ENCODE data around the gene C17orf113. TPM values are rescaled to one million over a fixed set of nuclear protein-coding genes. Genes with fewer than 3 reads are reported as not detected.

The C17orf113 gene
- polyA plus RNA-seq (ENCODE audit: low read depth in 6 of 6): under 1 TPM; 0.13 to 0.87 (median 0.58) TPM

- Mint-ChIP-seq H3K4me3 (peak within 1 kb of the TSS; percentile 70 to 93 (median 88)), H3K36me3 (no peaks in the 10 kb centered on the region), H3K27me3 (peaks cover 13 to 59% (median 51%) of the 10 kb centered on the region in 3 donors), H3K4me1 (peaks cover 7 to 10% (median 10%) of the 10 kb centered on the region in 3 donors), H3K9me3 (no peaks in the 10 kb centered on the region), H3K27ac (peak within 1 kb of the TSS in 2 of 6 donors; percentile 62 to 81)
- ATAC-seq (ENCODE audit: low read depth in 2 of 2): peak; percentile 81 to 83
- peak; percentile 50 for DNase-seq
Measured at GRCh38 chr17:42050393-42051012, at the start of gene C17orf113. TSS of gene C17orf113 (minus strand) at chr17:42050601. CDS start at chr17:42043376, 7,225 bp downstream.

- no peak for DNase-seq
- peaks cover 8 to 17% (median 8%) of the 10 kb centered on the region in 3 donors for H3K4me1 Mint-ChIP-seq
- no peaks in the 10 kb centered on the region for H3K36me3 Mint-ChIP-seq
- peaks cover 6 to 39% (median 27%) of the 10 kb centered on the region in 3 donors for H3K27me3 Mint-ChIP-seq
- no peaks in the 10 kb centered on the region for H3K9me3 Mint-ChIP-seq
- peak overlapping the region in 2 of 6 donors; percentile 47 to 66 for H3K27ac Mint-ChIP-seq
- ATAC-seq (ENCODE audit: low read depth in 2 of 2): peak in 1 of 2 donors; percentile 20
- H3K4me3 Mint-ChIP-seq: peak overlapping the region in 6 of 8 donors; percentile 9 to 73 (median 55)
Measured at GRCh38 chr17:42098730-42099399, 48.5 kb upstream of the C17orf113 start.

GRCh38 chr17:42097691-42098631, 47.6 kb upstream of the C17orf113 start, which contains the start of gene ZNF385C:
TSS of gene ZNF385C (minus strand) at chr17:42098473. CDS start at chr17:42063056, 35,417 bp downstream.
- H3K9me3 Mint-ChIP-seq: no peaks in the 10 kb centered on the region
- peaks cover 8 to 17% (median 8%) of the 10 kb centered on the region in 3 donors for H3K4me1 Mint-ChIP-seq
- peak within 1 kb of the TSS in 3 of 6 donors; percentile 53 to 68 (median 66) for H3K27ac Mint-ChIP-seq
- H3K4me3 Mint-ChIP-seq: peak within 1 kb of the TSS in 7 of 8 donors; percentile 61 to 85 (median 73)
- ATAC-seq (ENCODE audit: low read depth in 2 of 2) (peak; percentile 74 to 80), DNase-seq (peak; percentile 22)
- H3K27me3 Mint-ChIP-seq: peaks cover 6 to 45% (median 29%) of the 10 kb centered on the region in 3 donors
- H3K36me3 Mint-ChIP-seq: no peaks in the 10 kb centered on the region

GRCh38 chr17:42096360-42097111, 46.1 kb upstream of the C17orf113 start:
- ATAC-seq (ENCODE audit: low read depth in 2 of 2) (no peak), DNase-seq (no peak)
- Mint-ChIP-seq H3K36me3 (no peaks in the 10 kb centered on the region), H3K9me3 (no peaks in the 10 kb centered on the region), H3K4me1 (peaks cover 8 to 13% (median 8%) of the 10 kb centered on the region in 3 donors), H3K27me3 (peaks cover 6 to 51% (median 29%) of the 10 kb centered on the region in 3 donors), H3K4me3 (peak overlapping the region in 2 of 8 donors; percentile 10 to 29), H3K27ac (peak overlapping the region in 1 of 6 donors; percentile 39)

GRCh38 chr17:42094375-42095069, 44.1 kb upstream of the C17orf113 start:
- DNase-seq: no peak
- H3K4me3 Mint-ChIP-seq: no peak overlapping the region
- no peak for ATAC-seq (ENCODE audit: low read depth in 2 of 2)
- no peaks in the 10 kb centered on the region for H3K36me3 Mint-ChIP-seq
- H3K9me3 Mint-ChIP-seq: no peaks in the 10 kb centered on the region
- peak overlapping the region in 1 of 6 donors; percentile 90 for H3K27ac Mint-ChIP-seq
- H3K4me1 Mint-ChIP-seq: peaks cover 8 to 10% (median 8%) of the 10 kb centered on the region in 3 donors
- peaks cover 12 to 58% (median 29%) of the 10 kb centered on the region in 3 donors for H3K27me3 Mint-ChIP-seq

GRCh38 chr17:42092939-42093338, 42.5 kb upstream of the C17orf113 start:
- H3K9me3 Mint-ChIP-seq: no peaks in the 10 kb centered on the region
- H3K27ac Mint-ChIP-seq: no peak overlapping the region
- ATAC-seq (ENCODE audit: low read depth in 2 of 2) (no peak), DNase-seq (no peak)
- no peaks in the 10 kb centered on the region for H3K36me3 Mint-ChIP-seq
- peaks cover 18 to 64% (median 38%) of the 10 kb centered on the region in 3 donors for H3K27me3 Mint-ChIP-seq
- H3K4me3 Mint-ChIP-seq: no peak overlapping the region
- H3K4me1 Mint-ChIP-seq: peaks cover 5 to 7% (median 6%) of the 10 kb centered on the region in 3 donors

- no peaks in the 10 kb centered on the region for H3K36me3 Mint-ChIP-seq
- H3K4me3 Mint-ChIP-seq: no peak overlapping the region
- H3K9me3 Mint-ChIP-seq: no peaks in the 10 kb centered on the region
- peaks cover 18 to 51% (median 28%) of the 10 kb centered on the region in 3 donors for H3K27me3 Mint-ChIP-seq
- peak overlapping the region in 1 of 6 donors; percentile 56 for H3K27ac Mint-ChIP-seq
- DNase-seq (no peak), ATAC-seq (ENCODE audit: low read depth in 2 of 2) (no peak)
- H3K4me1 Mint-ChIP-seq: no peaks in the 10 kb centered on the region
Measured at GRCh38 chr17:42090964-42091790, 40.8 kb upstream of the C17orf113 start.

GRCh38 chr17:42088736-42089135, 38.3 kb upstream of the C17orf113 start:
- H3K36me3 Mint-ChIP-seq: no peaks in the 10 kb centered on the region
- H3K27me3 Mint-ChIP-seq: peaks cover 10 to 32% (median 12%) of the 10 kb centered on the region in 3 donors
- H3K9me3 Mint-ChIP-seq: no peaks in the 10 kb centered on the region
- H3K4me3 Mint-ChIP-seq: no peak overlapping the region
- ATAC-seq (ENCODE audit: low read depth in 2 of 2) (no peak), DNase-seq (no peak)
- no peaks in the 10 kb centered on the region for H3K4me1 Mint-ChIP-seq
- H3K27ac Mint-ChIP-seq: peak overlapping the region in 1 of 6 donors; percentile 62

- Mint-ChIP-seq H3K4me1 (no peaks in the 10 kb centered on the region), H3K36me3 (no peaks in the 10 kb centered on the region), H3K27ac (no peak overlapping the region), H3K27me3 (peaks cover 9 to 29% (median 12%) of the 10 kb centered on the region in 3 donors), H3K4me3 (no peak overlapping the region), H3K9me3 (no peaks in the 10 kb centered on the region)
- ATAC-seq (ENCODE audit: low read depth in 2 of 2) (no peak), DNase-seq (no peak)
Measured at GRCh38 chr17:42087736-42088705, 37.6 kb upstream of the C17orf113 start.

- DNase-seq: no peak
Measured at GRCh38 chr17:42087042-42087701, 36.8 kb upstream of the C17orf113 start.

More at GRCh38 chr17:42087042-42087701, 36.8 kb upstream of the C17orf113 start:
- Mint-ChIP-seq H3K36me3 (no peaks in the 10 kb centered on the region), H3K4me1 (no peaks in the 10 kb centered on the region), H3K9me3 (no peaks in the 10 kb centered on the region), H3K4me3 (no peak overlapping the region), H3K27me3 (peaks cover 9 to 22% (median 12%) of the 10 kb centered on the region in 3 donors), H3K27ac (peak overlapping the region in 1 of 6 donors; percentile 51)
- ATAC-seq (ENCODE audit: low read depth in 2 of 2): no peak

All from naive B cell (primary cell).